ES-I3 (cell line): ENCODE results near the gene SRL.

ENCODE experiments used
- H3K36me3 ChIP-seq: 2 replicates; pipeline ENCODE4 v1.6.1; 2013; ENCODE audit warnings: mild to moderate bottlenecking, low read length, control low read depth, moderate library complexity; ENCODE audit not compliant: insufficient read depth
- H3K4me1 ChIP-seq: 2 replicates; pipeline ENCODE4 v1.6.1; 2013; ENCODE audit warnings: mild to moderate bottlenecking, control low read depth, low read length; ENCODE audit not compliant: insufficient read depth
- H3K9ac ChIP-seq: 2 replicates; pipeline ENCODE4 v1.6.1; 2013; ENCODE audit warnings: low read depth, mild to moderate bottlenecking, low read length, moderate library complexity
- H3K9me3 ChIP-seq: 2 replicates; pipeline ENCODE4 v1.6.1; 2013; ENCODE audit warnings: mild to moderate bottlenecking, low read length, moderate library complexity; ENCODE audit not compliant: control insufficient read depth, insufficient read depth

SRL gene

GRCh38 chr16:4246777-4247459, 5.0 kb upstream of the SRL start:
- Histone ChIP-seq H3K4me1 (peaks cover 5% of the 10 kb centered on the region; the same call in 1 of the 2 replicates), H3K9me3 (peaks cover 8% of the 10 kb centered on the region; the same call in 1 of the 2 replicates), H3K9ac (no peak overlapping the region), H3K36me3 (0 out of 2 replicates have a peak, but pooled peaks cover 4% of the 10 kb centered on the region)

DNA sequence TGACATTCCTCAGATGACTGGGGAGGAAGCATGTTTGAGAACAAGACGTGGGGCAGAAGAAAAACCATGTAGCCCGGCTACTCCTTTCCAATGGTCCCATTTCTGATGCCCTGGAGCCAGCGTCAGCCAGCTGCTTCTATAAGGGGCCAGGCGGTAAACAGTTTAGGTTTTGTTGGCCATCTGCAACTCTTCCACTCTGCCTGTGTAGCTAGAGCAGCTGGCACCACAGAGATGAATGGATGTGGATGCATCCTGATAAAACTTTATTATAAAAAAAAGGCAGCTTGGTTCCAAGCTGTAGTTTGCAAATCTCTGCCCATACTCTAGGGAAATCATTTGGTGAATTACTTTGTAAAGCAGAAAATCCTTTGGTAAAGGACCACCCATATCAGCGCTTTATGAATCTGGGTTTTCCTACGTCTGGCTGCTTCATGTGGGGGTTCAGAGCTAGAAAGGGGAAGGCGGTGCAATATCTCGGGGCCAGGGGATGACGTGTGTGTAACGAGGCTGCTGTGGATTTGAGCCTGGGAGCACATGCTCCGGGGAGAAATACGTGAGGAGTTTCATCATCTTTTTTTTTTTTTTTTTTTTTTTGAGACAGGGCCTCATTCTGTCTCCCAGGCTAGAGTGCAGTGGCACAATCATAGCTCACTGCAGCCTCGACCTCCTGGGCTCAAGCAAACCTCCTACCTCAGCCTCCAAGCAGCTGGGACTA, 3.4 kb upstream of the SRL start:
- H3K36me3 ChIP-seq, result 0 out of 2 replicates have a peak, but pooled peaks cover 4% of the 10 kb centered on the region
- H3K9me3 ChIP-seq, result peaks cover 8% of the 10 kb centered on the region; the same call in 1 of the 2 replicates
- peaks cover 5% of the 10 kb centered on the region; the same call in 1 of the 2 replicates for H3K4me1 ChIP-seq
- H3K9ac ChIP-seq, result no peak overlapping the region

DNA sequence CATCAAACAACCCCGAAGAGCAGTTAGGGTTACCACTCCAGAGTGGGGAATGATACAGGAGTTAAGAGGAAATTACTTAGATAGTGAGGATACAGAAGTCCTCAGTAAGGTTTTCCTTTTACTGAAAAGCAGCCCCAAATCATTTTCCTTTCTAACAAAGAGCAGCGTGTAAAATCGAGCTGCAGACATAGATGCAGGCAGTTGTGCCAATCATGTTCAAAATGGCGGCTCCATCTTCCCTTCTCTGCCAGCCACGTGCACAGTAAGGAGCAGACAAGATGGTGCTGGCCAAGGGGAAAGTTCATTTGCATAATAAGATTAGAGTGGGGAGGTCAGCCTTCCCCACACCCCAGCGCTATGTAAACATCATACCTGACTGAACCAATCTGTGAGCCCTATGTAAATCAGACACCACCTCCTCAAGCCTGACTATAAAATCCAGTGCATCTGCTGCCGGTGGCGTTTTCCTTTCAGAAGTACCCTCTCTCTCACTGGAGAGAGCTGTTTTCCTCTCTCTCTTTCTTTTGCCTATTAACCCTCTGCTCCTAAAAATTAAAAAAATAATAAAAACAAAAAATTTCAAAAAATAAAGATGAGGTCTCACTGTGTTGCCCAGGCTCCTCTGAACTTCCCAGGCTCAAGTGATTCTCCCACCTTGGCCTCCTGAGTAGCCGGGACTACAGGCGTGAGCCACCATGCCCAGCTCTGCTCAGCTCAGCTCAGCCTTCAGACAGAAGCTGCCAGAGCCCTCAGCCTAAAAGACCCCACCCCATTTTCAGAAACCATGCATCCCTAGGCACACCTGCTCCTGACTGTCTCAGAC, 2.6 kb upstream of the SRL start:
- peaks cover 8% of the 10 kb centered on the region; the same call in 1 of the 2 replicates for H3K9me3 ChIP-seq
- no peak overlapping the region for H3K9ac ChIP-seq
- peaks cover 5% of the 10 kb centered on the region; the same call in 1 of the 2 replicates for H3K4me1 ChIP-seq
- 0 out of 2 replicates have a peak, but pooled peaks cover 4% of the 10 kb centered on the region for H3K36me3 ChIP-seq

DNA sequence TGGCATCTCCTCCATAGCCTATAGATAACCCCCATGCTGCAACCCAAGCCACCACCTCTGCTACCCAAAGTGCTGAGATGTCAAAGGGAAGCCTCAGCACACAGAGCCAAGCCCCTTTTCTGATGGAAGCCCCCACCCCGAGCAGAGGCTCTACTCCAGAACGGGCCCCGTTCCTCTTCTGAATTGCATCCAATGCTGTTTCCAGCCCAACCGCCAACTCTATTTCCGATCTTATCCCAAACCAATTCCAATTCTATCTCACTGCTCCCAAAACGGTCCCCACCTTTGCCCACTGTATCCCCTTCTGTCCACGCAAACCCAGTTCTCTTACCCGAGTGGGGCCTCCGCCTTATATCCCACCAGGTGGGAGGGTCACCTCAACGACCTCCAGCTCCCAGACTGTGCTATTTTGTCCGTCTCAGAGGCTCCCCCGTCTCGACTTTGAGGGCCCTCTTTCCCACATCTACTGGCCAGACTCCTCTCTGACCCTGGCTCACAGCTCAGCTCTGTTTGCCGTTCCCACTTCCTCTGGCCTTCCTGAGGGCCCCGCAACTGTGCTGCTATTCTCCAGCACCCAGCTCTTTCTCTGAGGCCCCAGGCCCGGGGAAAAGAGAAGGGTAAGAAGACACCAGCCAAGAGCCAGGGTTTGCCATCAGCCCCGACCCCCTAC, 487 bp downstream of the SRL start:
- Histone ChIP-seq H3K36me3 (0 out of 2 replicates have a peak, but pooled peaks cover 4% of the 10 kb centered on the region), H3K9ac (no peak overlapping the region), H3K4me1 (peaks cover 5% of the 10 kb centered on the region; the same call in 1 of the 2 replicates), H3K9me3 (peaks cover 8% of the 10 kb centered on the region; the same call in 1 of the 2 replicates)

DNA sequence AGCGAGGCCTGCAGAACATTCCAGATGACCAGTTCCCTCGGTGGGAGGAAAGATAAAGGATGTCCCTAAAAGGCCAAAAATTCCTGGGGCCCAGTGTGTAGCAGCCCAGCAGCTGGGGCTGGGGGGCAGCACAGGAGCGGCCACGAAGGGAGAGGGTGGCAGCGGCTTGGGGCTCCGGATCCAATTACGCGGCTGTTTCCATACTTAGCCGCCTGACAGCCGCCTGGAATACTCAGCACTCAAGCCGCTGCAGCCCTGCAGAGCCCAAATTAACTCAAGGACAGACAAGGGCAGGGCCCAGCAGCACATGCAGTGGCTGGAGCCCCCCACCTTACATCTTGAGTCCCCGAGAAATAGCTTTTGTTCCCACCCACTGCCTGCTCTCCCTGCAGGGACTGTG, 1.3 kb downstream of the SRL start:
- Histone ChIP-seq H3K36me3 (0 out of 2 replicates have a peak, but pooled peaks cover 4% of the 10 kb centered on the region), H3K4me1 (peaks cover 5% of the 10 kb centered on the region; the same call in 1 of the 2 replicates), H3K9ac (no peak overlapping the region), H3K9me3 (peaks cover 8% of the 10 kb centered on the region; the same call in 1 of the 2 replicates)

- 0 out of 2 replicates have a peak, but pooled peaks cover 4% of the 10 kb centered on the region for H3K36me3 ChIP-seq
- no peak overlapping the region for H3K9ac ChIP-seq
- peaks cover 8% of the 10 kb centered on the region; the same call in 1 of the 2 replicates for H3K9me3 ChIP-seq
- H3K4me1 ChIP-seq, result no peaks in the 10 kb centered on the region
Observed at GRCh38 chr16:4239682-4240175, 2.2 kb downstream of the SRL start.

GRCh38 chr16:4239020-4239419, 2.9 kb downstream of the SRL start:
- no peak overlapping the region for H3K9ac ChIP-seq
- H3K9me3 ChIP-seq, result peaks cover 8% of the 10 kb centered on the region; the same call in 1 of the 2 replicates
- H3K4me1 ChIP-seq, result no peaks in the 10 kb centered on the region
- H3K36me3 ChIP-seq, result 0 out of 2 replicates have a peak, but pooled peaks cover 3% of the 10 kb centered on the region

- H3K9ac ChIP-seq, result no peak overlapping the region
- H3K4me1 ChIP-seq, result no peaks in the 10 kb centered on the region
- H3K36me3 ChIP-seq, result no peaks in the 10 kb centered on the region
- H3K9me3 ChIP-seq, result no peaks in the 10 kb centered on the region; the same call in 1 of the 2 replicates
Observed at GRCh38 chr16:4233431-4233830, 8.4 kb downstream of the SRL start.

DNA sequence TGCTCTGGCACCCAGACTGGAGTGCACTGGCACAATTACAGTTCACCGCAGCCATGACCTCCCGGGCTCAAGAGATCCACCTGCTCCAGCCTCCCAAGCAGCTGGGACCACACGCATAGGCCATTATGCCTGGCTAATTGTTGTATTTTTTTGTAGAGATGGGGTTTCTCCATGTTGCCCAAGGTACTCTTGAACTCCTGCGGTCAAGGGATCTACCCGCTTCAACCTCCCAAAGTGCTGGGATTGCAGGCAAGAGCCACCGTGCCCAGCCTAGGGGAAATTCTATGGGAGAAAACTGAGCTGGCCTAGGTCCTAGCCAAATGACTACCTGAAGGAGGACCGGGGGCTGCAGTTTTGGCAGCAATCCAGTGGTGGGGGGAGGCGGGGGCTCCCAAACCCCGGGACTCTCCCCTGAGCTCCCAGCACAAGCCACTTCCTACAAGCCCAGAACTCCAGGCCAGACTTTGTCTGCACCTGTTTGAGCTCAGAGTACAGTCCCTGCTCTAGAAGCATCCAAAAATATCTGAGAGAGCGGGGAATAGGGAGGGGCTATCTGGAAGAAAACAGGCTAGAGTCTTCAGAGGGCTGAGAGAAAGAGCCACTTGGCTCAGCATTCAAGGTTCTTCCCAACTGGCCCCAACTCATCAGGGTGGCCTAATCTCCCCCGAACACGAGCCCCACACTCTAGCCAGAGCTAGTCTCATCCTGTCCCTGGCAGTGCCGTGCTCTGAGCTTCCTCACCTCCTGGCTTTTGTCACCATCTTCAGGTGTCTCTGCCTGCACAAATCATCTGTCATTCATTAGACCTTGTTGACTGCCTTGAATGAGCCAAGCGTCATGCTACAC, 9.1 kb downstream of the SRL start:
- Histone ChIP-seq H3K4me1 (no peaks in the 10 kb centered on the region), H3K9me3 (no peaks in the 10 kb centered on the region; the same call in 1 of the 2 replicates), H3K36me3 (no peaks in the 10 kb centered on the region), H3K9ac (no peak overlapping the region)

GRCh38 chr16:4231886-4232285, 10.0 kb downstream of the SRL start:
- Histone ChIP-seq H3K4me1 (no peaks in the 10 kb centered on the region), H3K9me3 (no peaks in the 10 kb centered on the region; the same call in 1 of the 2 replicates), H3K36me3 (no peaks in the 10 kb centered on the region), H3K9ac (no peak overlapping the region)

DNA sequence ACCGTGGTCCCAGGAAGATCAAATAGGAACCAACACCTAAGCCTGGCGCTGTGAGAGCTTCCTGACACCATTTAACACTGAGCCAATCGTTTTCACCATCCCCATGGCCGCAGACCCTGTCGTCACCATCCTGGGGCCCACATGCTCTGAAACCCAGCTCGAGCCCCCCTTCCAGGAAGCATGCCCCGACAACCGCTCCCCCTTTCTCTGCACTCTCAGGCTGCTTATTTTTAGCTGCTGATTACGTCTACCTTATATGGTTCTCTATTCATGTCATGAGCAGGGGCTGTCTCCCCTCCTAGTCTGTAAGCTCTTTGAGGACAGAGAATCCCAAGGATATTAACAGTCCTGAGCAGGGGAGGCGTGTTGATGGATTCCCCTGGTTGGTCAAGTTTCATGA, 10.5 kb downstream of the SRL start:
- Histone ChIP-seq H3K4me1 (no peaks in the 10 kb centered on the region), H3K36me3 (no peaks in the 10 kb centered on the region), H3K9ac (no peak overlapping the region), H3K9me3 (no peaks in the 10 kb centered on the region; the same call in 1 of the 2 replicates)

DNA sequence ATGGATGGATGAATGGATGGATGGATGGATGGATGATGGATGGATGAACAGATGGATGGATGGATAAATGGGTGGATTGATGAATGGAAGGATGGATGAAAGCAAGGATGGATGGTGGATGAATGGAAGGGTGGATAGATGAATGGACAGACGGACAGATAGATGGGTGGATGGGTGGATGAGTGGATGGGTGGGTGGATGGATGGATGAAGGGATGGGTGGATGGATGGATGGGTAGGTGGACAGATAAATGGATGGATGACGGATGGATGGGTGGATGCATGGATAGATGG, 14.9 kb downstream of the SRL start:
- Histone ChIP-seq H3K36me3 (no peaks in the 10 kb centered on the region), H3K9me3 (no peaks in the 10 kb centered on the region), H3K9ac (no peak overlapping the region), H3K4me1 (no peaks in the 10 kb centered on the region)
